Stimulated activated CD4-positive, alpha-beta T cell treated with anti-CD3 and anti-CD28 coated beads, Interleukin-2, amount 100 ng/mL, for 24 hours (primary cell): Measurements from ENCODE around the gene WDR27.

ENCODE experiments used
- DNase-seq, 2 donors: peaks; one replicate each; pipeline ENCODE4 v3.0.0-alpha.2; 2020

Gene WDR27

DNA sequence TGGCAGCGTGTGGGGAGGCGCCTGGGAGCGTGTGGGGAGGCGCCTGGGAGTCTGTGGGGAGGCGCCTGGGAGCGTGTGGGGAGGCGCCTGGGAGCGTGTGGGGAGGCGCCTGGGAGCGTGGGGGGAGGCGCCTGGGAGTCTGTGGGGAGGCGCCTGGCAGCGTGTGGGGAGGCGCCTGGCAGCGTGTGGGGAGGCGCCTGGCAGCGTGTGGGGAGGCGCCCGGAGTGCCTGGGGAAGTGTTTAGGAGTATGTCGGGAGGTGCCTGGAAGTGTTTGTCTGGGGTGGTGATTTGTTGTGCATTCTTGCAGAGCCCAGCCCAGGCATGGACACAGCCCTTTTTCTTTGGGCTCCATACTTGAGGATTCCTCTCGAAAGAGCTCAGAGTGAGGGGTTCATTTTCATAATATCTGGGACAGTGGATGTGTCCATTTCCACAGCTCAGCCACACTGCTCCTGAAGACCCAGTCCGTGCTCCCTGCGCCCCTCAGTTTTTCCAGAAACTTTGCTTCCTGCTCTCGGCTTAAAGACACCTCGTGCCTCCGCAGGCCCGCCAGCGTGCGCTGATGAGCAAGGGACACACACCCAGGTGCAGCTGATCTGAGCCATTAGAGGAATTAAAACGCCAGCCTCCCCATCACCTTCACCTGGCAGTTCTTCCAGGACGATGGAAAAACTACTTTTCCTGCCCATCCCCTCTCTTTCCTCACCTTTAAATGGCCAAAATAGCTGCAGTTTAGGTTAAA, 276.0 kb downstream of the WDR27 start:
- peak in 1 of 2 donors; percentile 9 for DNase-seq

DNA sequence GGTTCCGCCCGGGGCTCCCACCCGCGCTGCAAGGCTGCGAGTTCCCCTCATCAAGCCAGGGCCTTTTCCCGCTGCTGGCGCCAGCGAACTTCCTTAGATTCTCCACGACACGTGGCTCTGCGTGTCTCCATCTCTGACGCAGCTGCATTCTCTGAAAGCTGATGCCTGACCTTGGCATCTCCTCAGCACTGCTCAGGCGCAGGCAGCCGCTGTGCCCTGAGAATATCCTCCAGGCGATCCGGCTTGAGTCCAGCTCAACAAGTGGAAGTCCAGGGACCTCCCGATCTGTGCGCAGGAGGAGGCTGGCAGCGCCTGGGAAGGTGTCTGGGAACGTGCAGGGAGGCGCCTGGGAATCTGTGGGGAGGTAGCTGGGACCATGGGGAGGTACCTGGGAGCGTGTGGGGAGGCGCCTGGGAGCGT, 277.0 kb downstream of the WDR27 start:
- DNase-seq, result no peak

DNA sequence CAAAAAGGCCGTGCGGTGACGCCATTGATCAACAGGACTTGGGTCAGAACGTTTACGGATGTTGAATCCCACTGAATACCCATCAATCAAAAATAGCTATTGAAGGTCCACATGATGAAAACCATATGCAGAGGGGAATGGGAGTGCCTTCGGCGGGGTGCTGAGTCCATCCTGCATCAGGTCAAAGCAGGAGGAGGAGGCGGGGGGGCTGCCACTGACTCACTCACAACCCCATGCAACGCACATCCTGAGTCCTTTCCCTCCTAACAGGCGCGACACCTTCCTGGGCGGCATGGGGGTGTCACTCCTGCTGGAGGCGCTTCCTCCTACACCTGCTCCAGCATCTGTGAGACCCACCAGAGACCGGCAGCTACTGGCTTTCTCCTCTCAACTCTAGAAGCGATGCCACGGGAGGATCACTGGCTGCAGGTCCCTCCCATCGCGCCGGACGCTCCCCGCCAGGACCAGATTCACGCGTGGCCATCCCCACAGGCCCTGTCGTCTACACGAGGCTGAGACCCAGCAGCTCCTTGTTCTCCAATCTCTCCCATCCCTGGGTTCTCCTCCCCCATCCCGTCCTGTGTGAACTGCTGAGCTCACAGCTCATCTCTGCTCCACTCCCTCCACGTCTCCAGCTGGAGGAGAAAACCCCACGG, 277.6 kb downstream of the WDR27 start:
- DNase-seq, result no peak

- DNase-seq, result no peak
These were observed 280.1 kb downstream of the WDR27 start for GRCh38 chr6:169421586-169422264.

DNA sequence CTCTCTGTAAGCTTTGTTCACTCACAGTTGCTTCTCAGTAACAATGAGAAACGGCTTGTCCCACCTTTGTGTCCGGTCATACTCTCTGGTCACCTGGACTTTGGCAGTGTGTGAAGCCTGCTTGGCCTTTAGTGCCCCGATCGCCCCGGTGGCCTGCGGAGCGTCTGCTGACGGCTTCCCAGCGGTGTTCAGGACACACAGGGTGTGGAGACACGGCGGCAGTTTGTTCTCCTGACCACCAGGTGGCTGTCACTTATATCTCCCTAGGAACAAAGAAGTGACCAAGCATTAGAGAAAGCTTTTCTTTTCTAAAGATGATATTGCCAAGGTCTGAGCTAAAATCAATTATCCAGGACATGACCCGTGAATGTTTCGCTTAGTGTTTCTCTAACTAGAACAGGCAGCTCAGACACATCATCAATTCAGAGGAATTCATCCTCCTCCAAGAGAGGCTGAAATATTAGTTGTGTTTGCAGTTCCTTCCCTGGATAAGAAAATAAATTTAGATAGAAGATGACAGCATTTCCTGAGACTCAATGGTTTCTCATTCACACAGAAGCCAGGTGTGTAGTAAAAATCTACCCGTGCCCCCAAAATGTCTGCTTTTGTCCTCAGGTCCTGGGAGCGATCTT, 280.8 kb downstream of the WDR27 start:
- peak in 1 of 2 donors; percentile 21 for DNase-seq

DNA sequence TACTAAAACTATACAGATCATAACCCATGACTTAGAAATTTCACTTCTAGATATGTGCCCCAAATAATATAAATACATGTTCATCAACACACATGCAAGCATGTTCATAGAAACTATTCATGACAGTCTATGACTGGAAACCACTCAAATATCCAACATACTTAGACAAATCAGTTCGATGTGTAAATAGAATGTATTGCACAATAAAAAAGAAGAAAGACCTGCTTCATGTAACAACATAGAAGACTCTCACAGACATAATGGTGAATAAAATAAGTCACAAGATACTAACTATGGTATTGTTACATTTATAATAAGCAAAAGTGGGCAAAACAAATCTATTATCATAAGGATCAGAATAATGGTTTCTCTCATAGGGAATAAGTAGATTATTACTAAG, 284.7 kb downstream of the WDR27 start:
- no peak for DNase-seq

GRCh38 chr6:169416249-169416648, 285.6 kb downstream of the WDR27 start:
- no peak for DNase-seq

- DNase-seq, result no peak
These were observed 286.6 kb downstream of the WDR27 start for GRCh38 chr6:169415179-169415578.

GRCh38 chr6:169411722-169412121, 290.1 kb downstream of the WDR27 start:
- no peak for DNase-seq

DNA sequence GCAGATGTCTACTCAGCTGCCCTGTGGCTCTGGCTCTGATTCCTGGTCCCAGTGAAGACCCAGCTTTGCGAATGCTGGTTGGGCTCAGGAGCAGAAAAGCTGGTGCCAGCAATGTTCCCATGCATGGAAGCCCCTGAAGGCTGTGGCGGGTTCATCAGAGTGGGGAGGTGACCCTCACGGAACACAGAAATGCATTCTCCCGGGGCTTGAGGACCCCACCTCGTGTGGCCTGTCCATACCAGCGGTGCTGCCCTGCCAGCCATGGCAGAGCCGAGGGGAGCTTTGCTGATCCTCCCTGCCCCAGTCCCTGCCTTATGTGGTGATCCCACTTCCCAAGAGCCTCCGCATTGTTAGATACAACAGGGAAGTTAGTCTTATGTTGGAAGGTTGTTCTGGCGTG, 290.5 kb downstream of the WDR27 start:
- DNase-seq, result no peak

GRCh38 chr6:169409742-169410312, 292.0 kb downstream of the WDR27 start:
- DNase-seq, result no peak

DNA sequence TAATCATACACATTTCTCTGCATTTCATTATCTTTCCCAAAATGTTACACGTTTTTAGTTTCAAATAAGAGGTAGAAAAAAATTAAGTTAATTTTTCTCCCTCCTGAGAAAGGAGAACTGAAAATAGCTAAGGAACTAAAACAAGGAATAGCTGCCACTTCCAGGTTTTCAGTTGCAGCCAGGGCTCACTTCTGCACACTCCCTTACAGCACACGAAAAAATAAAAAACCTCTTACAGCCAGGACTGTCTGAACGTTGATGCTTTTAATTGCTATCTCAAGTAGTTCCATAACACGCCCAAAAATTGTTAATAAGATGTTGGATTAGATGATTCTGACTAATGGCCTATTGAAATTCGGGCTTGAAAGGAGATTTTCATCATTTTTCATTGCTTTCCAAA, 294.5 kb downstream of the WDR27 start:
- no peak for DNase-seq
